Measurements from ENCODE around the gene PALM. TPM values are rescaled to one million over a fixed set of nuclear protein-coding genes. Genes with fewer than 3 reads are reported as not detected.

The PALM gene
- total and polyA plus RNA-seq, 9 of the 15 experiments (the other 6 are each of a cell fraction or from before 2014, with no cell fraction given) = 0.04 to 6.6 (median 1.7) TPM

DNA sequence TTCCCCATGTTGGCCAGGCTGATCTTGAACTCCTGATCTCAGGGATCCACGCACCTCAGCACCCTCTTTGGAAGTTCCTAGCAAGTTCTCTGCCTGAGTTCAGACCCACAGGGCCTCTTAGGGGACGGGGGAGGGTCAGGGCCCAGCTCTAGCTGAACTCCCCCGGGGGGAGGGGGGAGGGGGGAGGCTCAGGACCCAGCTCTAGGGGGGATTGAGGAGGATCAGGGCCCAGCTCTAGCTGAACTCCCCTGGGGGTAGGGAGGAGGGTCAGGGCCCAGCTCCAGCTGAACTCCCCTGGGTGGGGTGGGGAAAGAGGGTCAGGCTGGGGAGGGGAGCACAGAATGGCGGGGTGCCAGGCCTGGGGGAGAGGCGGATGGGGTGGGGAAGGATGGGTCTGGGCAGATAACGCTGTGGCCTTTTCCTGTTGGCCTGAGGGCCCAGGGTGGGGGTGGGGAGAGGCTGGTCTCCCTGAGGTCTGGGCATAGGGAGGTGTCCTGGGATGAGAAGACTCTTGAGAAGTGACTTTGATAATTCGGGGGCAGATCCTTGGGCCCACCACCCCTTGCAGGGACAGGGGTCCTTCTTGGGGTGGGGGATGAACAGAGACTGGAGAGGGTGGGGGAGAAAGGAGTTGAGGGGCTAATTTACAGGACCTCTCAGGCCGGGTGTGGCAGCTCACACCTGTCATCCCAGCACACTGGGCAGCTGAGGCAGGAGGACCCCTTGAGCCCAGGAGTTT is 83.0 kb downstream of the PALM start (continued):
- TF ChIP-seq ILF3 (IDR thresholded peaks at IDR 0.05; ENCODE audit: borderline replicate concordance) = no peak
- TF ChIP-seq KDM2B (CRISPR knock-in tag; IDR thresholded peaks at IDR 0.05) = no peak
- no peak for TF ChIP-seq KDM5B (IDR thresholded peaks at IDR 0.05; ENCODE audit: insufficient replicate concordance, low read depth, low read length)
- TF ChIP-seq JUN (IDR thresholded peaks at IDR 0.05; ENCODE audit: borderline replicate concordance, low read depth, low read length) = no peak
- TF ChIP-seq JUN (CRISPR knock-in tag; IDR thresholded peaks at IDR 0.05; ENCODE audit: borderline replicate concordance) = no peak
- peak; percentile 44; the same call in 1 of the 2 replicates for TF ChIP-seq NCOA1 (IDR thresholded peaks at IDR 0.05; ENCODE audit: low read depth)
- TF ChIP-seq E2F8 (IDR thresholded peaks at IDR 0.05; ENCODE audit: low read depth, partially characterized antibody) = no peak
- no peak for TF ChIP-seq TCF7L2 (IDR thresholded peaks at IDR 0.05; ENCODE audit: low read depth, low read length)
- TF ChIP-seq POLR2H (tag; IDR thresholded peaks at IDR 0.05; ENCODE audit: low read depth) = 0 out of 2 replicates have a peak, but pooled peaks have one; percentile 32
- TF ChIP-seq, protein P1, sequence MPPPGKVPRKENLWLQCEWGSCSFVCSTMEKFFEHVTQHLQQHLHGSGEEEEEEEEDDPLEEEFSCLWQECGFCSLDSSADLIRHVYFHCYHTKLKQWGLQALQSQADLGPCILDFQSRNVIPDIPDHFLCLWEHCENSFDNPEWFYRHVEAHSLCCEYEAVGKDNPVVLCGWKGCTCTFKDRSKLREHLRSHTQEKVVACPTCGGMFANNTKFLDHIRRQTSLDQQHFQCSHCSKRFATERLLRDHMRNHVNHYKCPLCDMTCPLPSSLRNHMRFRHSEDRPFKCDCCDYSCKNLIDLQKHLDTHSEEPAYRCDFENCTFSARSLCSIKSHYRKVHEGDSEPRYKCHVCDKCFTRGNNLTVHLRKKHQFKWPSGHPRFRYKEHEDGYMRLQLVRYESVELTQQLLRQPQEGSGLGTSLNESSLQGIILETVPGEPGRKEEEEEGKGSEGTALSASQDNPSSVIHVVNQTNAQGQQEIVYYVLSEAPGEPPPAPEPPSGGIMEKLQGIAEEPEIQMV (tag; conservative IDR thresholded peaks at IDR 0.05; ENCODE audit: low read depth) = 0 out of 2 replicates have a peak, but pooled peaks have one; percentile 34
- no peak for TF ChIP-seq RBM17 (IDR thresholded peaks at IDR 0.05; ENCODE audit: borderline replicate concordance, low read depth, low read length)
- TF ChIP-seq, protein P2, sequence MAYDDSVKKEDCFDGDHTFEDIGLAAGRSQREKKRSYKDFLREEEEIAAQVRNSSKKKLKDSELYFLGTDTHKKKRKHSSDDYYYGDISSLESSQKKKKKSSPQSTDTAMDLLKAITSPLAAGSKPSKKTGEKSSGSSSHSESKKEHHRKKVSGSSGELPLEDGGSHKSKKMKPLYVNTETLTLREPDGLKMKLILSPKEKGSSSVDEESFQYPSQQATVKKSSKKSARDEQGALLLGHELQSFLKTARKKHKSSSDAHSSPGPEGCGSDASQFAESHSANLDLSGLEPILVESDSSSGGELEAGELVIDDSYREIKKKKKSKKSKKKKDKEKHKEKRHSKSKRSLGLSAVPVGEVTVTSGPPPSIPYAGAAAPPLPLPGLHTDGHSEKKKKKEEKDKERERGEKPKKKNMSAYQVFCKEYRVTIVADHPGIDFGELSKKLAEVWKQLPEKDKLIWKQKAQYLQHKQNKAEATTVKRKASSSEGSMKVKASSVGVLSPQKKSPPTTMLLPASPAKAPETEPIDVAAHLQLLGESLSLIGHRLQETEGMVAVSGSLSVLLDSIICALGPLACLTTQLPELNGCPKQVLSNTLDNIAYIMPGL (CRISPR knock-in tag; IDR thresholded peaks at IDR 0.05) = no peak
- TF ChIP-seq ZNF41 (CRISPR knock-in tag; conservative IDR thresholded peaks at IDR 0.05) = no peak
- TF ChIP-seq RFX5 (IDR thresholded peaks at IDR 0.05; ENCODE audit: low read depth, low read length) = no peak
- no peak for TF ChIP-seq ZNF316 (IDR thresholded peaks at IDR 0.05)
- no peak for TF ChIP-seq ARID2 (IDR thresholded peaks at IDR 0.05)
- TF ChIP-seq, protein P3, sequence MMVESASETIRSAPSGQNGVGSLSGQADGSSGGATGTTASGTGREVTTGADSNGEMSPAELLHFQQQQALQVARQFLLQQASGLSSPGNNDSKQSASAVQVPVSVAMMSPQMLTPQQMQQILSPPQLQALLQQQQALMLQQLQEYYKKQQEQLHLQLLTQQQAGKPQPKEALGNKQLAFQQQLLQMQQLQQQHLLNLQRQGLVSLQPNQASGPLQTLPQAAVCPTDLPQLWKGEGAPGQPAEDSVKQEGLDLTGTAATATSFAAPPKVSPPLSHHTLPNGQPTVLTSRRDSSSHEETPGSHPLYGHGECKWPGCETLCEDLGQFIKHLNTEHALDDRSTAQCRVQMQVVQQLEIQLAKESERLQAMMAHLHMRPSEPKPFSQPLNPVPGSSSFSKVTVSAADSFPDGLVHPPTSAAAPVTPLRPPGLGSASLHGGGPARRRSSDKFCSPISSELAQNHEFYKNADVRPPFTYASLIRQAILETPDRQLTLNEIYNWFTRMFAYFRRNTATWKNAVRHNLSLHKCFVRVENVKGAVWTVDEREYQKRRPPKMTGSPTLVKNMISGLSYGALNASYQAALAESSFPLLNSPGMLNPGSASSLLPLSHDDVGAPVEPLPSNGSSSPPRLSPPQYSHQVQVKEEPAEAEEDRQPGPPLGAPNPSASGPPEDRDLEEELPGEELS (CRISPR knock-in tag; IDR thresholded peaks at IDR 0.05; ENCODE audit: borderline replicate concordance) = no peak
- no peak for TF ChIP-seq RFX7 (CRISPR knock-in tag; IDR thresholded peaks at IDR 0.05)
- TF ChIP-seq TCF7 (IDR thresholded peaks at IDR 0.05; ENCODE audit: borderline replicate concordance) = no peak
- no peak for TF ChIP-seq ZBTB1 (CRISPR knock-in tag; IDR thresholded peaks at IDR 0.05; ENCODE audit: borderline replicate concordance, low read depth)

Measured in K562 (cell line).